Tracheal epithelial cell (primary cell): Measurements from ENCODE around the gene ANKRD31. TPM values are rescaled to one million over a fixed set of nuclear protein-coding genes. Genes with fewer than 3 reads are reported as not detected.

Source experiments
- total RNA-seq: library from RNA; depleted of rRNA; stranded (reverse); fragments of >200 nt; gene quantifications from 2 replicates; pipeline ENCODE4 v1.2.1, GENCODE V29; 2014

Gene ANKRD31
- under 0.01 TPM in 1 of 2 replicates, not detected in the other for total RNA-seq

GRCh38 chr5:75236322-75237316 lies at the start of gene ANKRD31:
ANKRD31 (minus strand) TSS chr5:75236878; CDS start chr5:75236686, 192 bp downstream.

GRCh38 chr5:75052192-75053053 lies 184.3 kb downstream of the ANKRD31 start, which contains the start of gene GCNT4:
GCNT4 (minus strand) TSS chr5:75052558; CDS start chr5:75030037, 22,521 bp downstream.

Other genes starting within 250 kb of the ANKRD31 start
- gene GCNT4, start 184.3 kb downstream of the ANKRD31 start, total RNA-seq: 3.6 and 4.7 TPM in 2 replicates
- gene HMGCR, start 100.3 kb upstream of the ANKRD31 start, total RNA-seq: 120 and 121 TPM in 2 replicates